ENCODE measurements around the gene PSMA7.
"Not testable (repeated sequence)": the region's sequence is repeated elsewhere in the genome, so short reads cannot be mapped to it uniquely, and the experiment has no call there.

Gene PSMA7

DNA sequence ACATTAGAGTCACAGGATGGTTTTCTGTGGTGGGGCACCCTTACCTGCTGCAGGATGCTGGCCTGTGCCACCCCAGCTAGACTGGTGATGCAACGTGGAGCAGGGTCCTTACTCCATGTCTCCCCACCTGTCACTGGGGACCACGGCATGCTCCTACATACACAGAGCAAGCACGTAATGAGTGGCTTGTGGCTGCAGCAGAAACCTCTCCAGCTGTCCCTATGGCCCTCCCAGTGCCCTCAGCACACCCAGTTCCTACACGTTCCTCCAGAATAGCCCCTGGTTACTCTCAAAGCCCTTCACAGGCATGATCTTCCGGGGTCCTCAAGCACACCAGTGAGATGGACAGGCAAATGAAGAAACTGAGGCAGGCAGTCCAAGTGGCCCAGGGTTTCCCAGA is 24.1 kb downstream of the PSMA7 start:
- DNase-seq (ENCODE audit: low read depth) = no peak

DNA sequence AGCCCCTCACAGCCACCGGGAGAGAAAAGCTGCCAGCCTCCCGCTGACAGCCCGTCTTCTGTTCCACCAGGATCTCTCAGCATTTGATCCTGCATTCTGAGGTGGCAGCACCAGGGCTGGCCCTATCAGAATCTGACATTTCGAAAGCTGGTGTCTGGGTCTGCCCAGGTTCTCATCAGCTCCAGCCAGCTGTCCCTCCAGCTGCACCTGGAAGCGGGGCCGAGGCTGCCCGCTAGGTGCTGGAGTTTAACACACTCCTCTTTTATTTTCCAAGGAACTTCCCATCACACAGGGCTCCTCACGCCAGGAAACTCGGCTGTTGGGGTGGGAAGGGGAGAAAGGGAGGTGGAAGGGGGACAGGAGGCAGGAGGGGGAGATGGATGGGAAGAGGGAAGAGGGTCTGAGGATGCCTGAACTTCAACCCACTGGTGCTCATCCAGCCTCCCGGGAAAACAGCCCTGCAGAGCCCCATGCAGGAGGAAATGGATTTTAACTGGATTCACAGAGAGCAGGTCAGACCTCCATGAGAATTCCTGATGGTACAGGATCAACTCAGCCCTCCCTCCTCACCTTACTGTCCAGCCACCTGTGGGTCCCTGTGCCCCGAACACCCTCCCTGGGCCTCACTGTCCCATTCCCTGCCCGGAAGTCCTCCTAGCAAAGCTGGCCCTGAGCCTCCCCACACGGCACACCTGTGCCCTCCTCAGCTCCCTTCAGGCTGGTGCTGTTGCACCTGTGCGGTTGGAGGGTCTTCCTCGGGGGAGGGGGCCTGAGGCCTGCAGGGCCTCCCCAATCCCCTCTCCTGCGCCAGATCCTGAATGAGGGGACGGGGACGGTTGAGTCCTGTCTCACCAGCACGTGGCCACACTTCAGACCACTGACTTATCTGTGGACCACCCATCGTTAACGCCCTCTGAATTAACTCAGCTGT is 24.8 kb downstream of the PSMA7 start:
- no peak for DNase-seq (ENCODE audit: low read depth)

DNA sequence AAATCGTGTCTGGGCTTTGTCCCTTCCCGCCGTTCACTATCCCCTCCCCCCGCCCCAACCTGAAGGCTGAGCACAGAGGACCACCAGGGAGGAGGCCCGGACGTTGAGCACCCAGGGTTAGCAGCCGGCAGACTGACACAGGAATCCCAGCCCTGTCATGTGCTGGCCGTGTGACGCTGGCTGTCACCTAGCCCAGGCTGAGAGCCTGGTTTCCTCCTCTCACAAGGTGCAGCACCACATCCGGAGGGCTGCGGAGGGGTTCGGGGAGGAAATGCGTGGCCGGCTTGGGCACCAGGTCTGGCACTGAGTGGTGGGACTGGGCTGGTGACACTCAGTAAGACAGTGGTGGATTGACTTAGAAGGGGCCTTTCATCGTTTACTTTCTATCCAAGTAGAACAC is 25.5 kb downstream of the PSMA7 start:
- DNase-seq (ENCODE audit: low read depth) = peak; percentile 68

DNA sequence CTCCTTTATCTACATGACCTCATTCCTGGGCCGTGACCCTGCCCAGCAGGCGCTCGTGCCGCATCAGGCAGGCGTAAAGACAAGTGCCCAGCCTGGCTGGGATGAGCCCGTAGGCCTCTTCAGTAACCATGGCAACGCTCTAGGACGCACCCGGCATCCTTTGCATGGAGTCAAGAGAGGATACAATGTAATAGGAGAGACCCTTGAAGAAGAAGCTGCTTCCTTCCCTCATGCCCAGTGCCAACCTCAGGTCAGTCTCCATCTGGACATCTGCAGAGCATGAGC is 25.9 kb downstream of the PSMA7 start:
- DNase-seq (ENCODE audit: low read depth) = no peak

- no peak for DNase-seq (ENCODE audit: low read depth)
Measured at GRCh38 chr20:62116558-62117361, 26.4 kb downstream of the PSMA7 start.

GRCh38 chr20:62115800-62116407 is 27.3 kb downstream of the PSMA7 start:
- DNase-seq (ENCODE audit: low read depth) = not testable (repeated sequence)

DNA sequence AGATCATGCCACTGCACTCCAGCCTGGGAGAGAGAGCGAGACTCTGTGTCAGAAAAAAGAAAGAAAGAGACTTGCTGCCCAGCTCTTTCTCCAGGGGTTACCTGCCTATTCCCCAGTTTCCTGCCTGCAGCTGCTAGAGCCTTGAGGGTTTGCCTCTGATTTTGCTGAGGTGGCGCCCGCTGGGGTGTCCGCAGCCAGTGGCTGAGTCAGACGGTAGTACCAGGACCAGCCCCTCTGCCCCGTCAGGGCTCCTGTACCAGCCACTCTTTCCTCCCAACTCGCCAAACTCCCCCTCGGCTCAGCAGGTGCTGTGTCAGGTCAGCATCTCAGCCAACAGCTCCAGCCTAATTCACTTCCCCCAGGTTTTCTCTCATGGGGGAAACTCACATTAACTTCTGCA is 28.3 kb downstream of the PSMA7 start:
- no peak for DNase-seq (ENCODE audit: low read depth)

- no peak for DNase-seq (ENCODE audit: low read depth)
Measured at GRCh38 chr20:62112368-62112767, 30.8 kb downstream of the PSMA7 start.

DNA sequence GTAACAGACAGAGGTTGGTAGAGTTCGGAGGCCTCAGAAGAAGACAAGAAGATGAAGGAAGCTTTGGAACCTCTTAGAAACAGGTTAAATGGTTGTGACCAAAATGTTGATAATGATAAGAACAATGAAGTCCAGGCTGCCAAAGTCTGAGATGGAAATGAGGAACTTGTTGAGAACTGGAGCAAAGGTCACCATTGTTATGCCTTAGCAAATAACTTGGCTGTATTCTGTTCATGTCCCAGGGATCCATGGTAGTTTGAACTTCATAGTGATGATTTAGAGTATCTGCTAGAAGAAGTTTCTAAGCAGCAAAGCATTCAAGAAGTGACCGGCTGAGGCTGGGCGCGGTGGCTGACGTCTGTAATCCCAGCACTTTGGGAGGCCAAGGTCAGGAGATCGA is 32.0 kb downstream of the PSMA7 start:
- DNase-seq (ENCODE audit: low read depth) = no peak

DNA sequence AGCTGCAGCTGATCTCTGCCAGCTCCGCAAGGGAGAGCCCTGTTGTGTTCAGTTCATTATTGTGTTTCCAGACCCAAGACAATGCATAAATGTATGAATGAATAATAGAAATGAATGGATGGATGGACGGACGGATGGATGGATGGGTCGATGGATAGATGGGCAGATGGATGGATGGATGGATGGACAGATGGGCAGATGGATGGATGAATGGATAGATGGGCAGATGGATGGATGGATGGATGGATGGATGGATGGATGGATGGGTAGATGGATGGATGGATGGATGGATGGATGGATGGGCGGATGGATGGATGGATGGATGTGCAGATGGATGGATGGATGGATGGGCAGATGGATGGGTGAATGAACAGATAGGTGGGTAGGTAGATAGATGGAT is 37.6 kb downstream of the PSMA7 start:
- DNase-seq (ENCODE audit: low read depth) = no peak

- DNase-seq (ENCODE audit: low read depth) = no peak
Measured at GRCh38 chr20:62104791-62105345, 38.3 kb downstream of the PSMA7 start.

DNA sequence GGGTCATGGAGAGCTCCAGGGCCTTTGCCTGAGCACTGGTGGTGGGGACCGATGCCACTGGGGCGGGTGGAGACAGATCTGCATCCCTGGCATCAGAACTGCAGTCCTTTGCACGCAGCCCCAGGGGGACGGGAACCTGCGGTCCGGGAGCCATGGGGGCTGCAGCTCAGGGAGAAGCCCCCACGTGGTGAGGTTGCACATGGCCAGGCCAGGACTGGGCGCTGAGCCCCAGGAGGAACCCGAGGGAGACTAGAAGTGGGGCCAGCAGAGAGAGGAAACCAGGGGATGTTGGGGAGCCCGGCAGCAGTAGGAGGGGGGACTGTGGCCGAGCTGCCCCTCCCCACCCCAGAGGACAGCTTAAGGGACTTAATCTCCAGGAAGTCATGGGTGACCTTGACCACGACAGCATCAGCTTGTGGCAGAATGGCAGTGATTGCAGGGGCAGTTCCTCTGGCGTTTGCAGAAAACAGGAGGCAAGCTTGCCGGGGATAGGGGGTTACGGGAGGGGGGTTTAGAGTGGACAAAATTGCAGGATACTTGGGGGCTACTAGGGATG is 38.9 kb downstream of the PSMA7 start:
- DNase-seq (ENCODE audit: low read depth) = no peak

DNA sequence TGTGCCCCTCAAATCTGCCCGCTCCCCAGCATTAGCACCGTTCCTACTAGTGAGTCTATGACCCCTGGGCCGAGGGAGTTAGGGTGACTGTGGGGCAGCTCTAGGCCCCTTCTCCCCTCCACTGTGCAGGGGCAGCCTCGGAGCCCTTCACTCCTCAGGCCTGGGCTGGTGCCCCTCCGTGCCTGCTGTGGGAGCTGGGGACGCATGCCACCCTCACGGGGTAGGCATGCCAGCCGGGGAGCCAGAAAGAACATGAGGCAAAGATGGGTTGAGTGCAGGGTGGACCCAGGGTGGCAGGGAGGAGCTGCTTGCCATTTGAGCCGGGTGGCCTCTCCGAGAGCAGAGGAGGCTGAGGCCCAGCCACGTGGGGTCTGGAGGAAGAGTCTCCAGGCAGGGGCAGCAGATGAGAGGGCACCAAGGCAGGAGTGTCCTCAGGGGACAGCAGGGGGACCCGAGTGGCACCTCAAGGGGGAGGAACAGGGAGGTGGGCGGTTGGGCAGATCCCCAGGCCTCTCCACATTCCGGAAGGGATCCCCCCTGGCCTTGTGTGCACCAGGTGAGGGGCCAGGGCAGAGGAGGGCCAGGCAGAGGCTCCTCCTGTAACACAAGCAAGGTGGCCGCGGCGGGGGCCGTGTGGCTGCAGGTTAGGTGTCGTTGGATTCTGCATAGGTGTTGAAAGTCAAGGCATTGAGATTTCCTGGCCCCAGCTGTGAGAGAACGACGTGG is 39.5 kb downstream of the PSMA7 start:
- DNase-seq (ENCODE audit: low read depth) = no peak

GRCh38 chr20:62101078-62101477 is 42.1 kb downstream of the PSMA7 start:
- DNase-seq (ENCODE audit: low read depth) = no peak

DNA sequence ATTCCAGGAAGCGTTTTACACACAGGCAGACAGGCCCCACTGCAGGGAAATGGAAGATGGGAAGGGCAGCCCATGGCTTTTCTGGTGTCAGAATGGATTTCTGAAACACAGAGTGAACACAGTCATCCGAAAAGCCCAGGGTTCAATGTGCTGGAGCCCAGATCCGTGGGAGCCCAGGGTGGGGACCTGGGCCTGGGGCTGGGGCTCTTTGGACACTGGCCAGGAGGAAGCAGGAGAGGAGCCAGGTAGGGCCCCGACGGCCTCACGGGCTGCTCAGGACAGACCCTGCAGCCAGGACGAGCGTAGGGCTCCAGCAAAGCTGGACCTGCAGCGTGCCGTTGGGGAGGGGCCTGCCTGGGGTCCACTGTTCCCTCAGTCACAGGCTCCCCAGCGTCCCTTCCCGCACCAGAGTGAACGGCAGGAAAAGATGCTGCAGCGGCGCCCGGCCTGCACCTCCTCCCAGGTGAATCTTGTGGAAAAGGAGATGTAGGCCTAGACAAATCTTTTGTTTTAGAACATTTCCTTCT is 45.2 kb downstream of the PSMA7 start:
- no peak for DNase-seq (ENCODE audit: low read depth)

GRCh38 chr20:62096421-62097380 is 46.5 kb downstream of the PSMA7 start:
- no peak for DNase-seq (ENCODE audit: low read depth)

GRCh38 chr20:62089393-62089792 is 53.8 kb downstream of the PSMA7 start:
- DNase-seq (ENCODE audit: low read depth) = no peak

- no peak for DNase-seq (ENCODE audit: low read depth)
Measured at GRCh38 chr20:62088258-62089127, 54.7 kb downstream of the PSMA7 start.

DNA sequence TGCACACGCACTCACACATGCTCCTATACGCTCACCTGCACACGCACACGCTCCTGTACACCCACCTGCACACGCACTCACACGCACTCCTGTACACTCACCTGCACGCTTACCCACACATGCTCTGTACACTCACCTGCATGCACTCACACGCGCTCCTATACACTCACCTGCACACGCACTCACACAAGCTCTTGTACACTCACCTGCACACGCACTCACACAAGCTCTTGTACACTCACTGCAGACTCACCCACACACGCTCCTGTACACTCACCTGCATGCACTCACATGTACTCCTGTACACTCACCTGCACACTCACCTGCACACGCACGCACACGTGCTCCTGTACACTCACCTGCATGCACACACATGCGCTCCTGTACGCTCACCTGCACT is 55.6 kb downstream of the PSMA7 start:
- DNase-seq (ENCODE audit: low read depth) = no peak
